Osteoblast (primary cell): ENCODE data around the gene MGA. TPM values are rescaled to one million over a fixed set of nuclear protein-coding genes. Genes with fewer than 3 reads are reported as not detected.

Experiments used
- DNase-seq: peaks from one replicate; pipeline ENCODE4 v3.0.0; 2011; ENCODE audit warnings: low spot score, mixed read lengths; ENCODE audit not compliant: insufficient read length; ENCODE audit errors: missing footprints
- H2AFZ ChIP-seq: 2 replicates; pipeline ENCODE4 v1.6.0; 2011; ENCODE audit warnings: mild to moderate bottlenecking, low read length
- H3K27ac ChIP-seq: 2 replicates; pipeline ENCODE4 v1.5.1; 2011; ENCODE audit warnings: mild to moderate bottlenecking, low read depth, low read length, moderate library complexity
- H3K27me3 ChIP-seq: 2 replicates; pipeline ENCODE4 v1.6.0; 2012; ENCODE audit warnings: mild to moderate bottlenecking, control low read depth, inconsistent platforms, low read length, moderate library complexity; ENCODE audit not compliant: insufficient read depth
- H3K36me3 ChIP-seq: 2 replicates; pipeline ENCODE4 v1.5.1; 2011; ENCODE audit warnings: mild to moderate bottlenecking, low read length, control low read depth, moderate library complexity; ENCODE audit not compliant: insufficient read depth
- H3K4me1 ChIP-seq: 2 replicates; pipeline ENCODE4 v1.5.1; 2011; ENCODE audit warnings: mild to moderate bottlenecking, low read length, control low read depth, moderate library complexity; ENCODE audit not compliant: insufficient read depth
- H3K4me2 ChIP-seq: 2 replicates; pipeline ENCODE4 v1.6.0; 2011; ENCODE audit warnings: mild to moderate bottlenecking, low read length; ENCODE audit not compliant: insufficient read depth
- H3K4me3 ChIP-seq: fragments of 200-600 bp; sonication (generic); 3 replicates; pipeline ENCODE4 v1.5.1; 2012; ENCODE audit warnings: mild to moderate bottlenecking, low read length, inconsistent platforms; ENCODE audit not compliant: insufficient read depth
- H3K79me2 ChIP-seq: 2 replicates; pipeline ENCODE4 v1.6.0; 2012; ENCODE audit warnings: mild to moderate bottlenecking, low read length, control low read depth, inconsistent platforms; ENCODE audit not compliant: insufficient read depth
- H3K9me3 ChIP-seq: 2 replicates; pipeline ENCODE4 v1.5.1; 2011; ENCODE audit warnings: low read depth, low read length, control low read depth
- H4K20me1 ChIP-seq: 2 replicates; pipeline ENCODE4 v1.6.0; 2012; ENCODE audit warnings: mild to moderate bottlenecking, low read length, control low read depth; ENCODE audit not compliant: insufficient read depth
- total RNA-seq: library from RNA; depleted of rRNA; stranded (reverse); fragments of >200 nt; gene quantifications from 2 replicates; pipeline ENCODE4 v1.2.3, GENCODE V29; 2012
- TF ChIP-seq, protein P1 (sequence below): IDR thresholded peaks from 2 replicates; pipeline ENCODE4 v1.5.1; 2011; ENCODE audit warnings: mild to moderate bottlenecking, low read depth, low read length, moderate library complexity; ENCODE audit errors: extremely low read depth

The MGA gene
- total RNA-seq, 1 donor: 40.2 TPM

DNA sequence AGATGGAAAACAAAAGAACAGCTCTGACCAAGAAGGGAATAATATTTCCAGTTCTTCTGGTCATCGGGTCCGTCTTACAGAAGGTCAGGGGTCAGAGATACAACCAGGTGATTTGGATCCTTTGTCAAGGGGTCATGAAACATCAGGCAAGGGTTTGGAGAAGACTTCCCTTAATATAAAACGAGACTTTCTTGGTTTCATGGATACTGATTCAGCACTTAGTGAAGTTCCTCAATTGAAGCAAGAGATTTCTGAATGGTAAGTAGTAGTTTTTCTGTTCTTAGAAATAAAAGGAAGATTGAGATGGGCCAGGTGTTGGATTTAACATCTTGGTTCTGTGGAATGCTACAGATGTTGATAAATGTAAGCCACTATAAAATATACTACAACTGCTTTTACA lies 9.5 kb downstream of the MGA start:
- Histone ChIP-seq H4K20me1 (peaks cover 38% of the 10 kb centered on the region), H3K27me3 (no peaks in the 10 kb centered on the region), H2AFZ (no peak overlapping the region), H3K79me2 (peaks cover 96% of the 10 kb centered on the region), H3K4me2 (no peak overlapping the region), H3K4me1 (peaks cover 13% of the 10 kb centered on the region), H3K27ac (no peak overlapping the region), H3K36me3 (no peaks in the 10 kb centered on the region), H3K9me3 (no peaks in the 10 kb centered on the region), H3K4me3 (no peak overlapping the region)
- TF ChIP-seq, protein P1, sequence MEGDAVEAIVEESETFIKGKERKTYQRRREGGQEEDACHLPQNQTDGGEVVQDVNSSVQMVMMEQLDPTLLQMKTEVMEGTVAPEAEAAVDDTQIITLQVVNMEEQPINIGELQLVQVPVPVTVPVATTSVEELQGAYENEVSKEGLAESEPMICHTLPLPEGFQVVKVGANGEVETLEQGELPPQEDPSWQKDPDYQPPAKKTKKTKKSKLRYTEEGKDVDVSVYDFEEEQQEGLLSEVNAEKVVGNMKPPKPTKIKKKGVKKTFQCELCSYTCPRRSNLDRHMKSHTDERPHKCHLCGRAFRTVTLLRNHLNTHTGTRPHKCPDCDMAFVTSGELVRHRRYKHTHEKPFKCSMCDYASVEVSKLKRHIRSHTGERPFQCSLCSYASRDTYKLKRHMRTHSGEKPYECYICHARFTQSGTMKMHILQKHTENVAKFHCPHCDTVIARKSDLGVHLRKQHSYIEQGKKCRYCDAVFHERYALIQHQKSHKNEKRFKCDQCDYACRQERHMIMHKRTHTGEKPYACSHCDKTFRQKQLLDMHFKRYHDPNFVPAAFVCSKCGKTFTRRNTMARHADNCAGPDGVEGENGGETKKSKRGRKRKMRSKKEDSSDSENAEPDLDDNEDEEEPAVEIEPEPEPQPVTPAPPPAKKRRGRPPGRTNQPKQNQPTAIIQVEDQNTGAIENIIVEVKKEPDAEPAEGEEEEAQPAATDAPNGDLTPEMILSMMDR: no peak
- DNase-seq: no peak

DNA sequence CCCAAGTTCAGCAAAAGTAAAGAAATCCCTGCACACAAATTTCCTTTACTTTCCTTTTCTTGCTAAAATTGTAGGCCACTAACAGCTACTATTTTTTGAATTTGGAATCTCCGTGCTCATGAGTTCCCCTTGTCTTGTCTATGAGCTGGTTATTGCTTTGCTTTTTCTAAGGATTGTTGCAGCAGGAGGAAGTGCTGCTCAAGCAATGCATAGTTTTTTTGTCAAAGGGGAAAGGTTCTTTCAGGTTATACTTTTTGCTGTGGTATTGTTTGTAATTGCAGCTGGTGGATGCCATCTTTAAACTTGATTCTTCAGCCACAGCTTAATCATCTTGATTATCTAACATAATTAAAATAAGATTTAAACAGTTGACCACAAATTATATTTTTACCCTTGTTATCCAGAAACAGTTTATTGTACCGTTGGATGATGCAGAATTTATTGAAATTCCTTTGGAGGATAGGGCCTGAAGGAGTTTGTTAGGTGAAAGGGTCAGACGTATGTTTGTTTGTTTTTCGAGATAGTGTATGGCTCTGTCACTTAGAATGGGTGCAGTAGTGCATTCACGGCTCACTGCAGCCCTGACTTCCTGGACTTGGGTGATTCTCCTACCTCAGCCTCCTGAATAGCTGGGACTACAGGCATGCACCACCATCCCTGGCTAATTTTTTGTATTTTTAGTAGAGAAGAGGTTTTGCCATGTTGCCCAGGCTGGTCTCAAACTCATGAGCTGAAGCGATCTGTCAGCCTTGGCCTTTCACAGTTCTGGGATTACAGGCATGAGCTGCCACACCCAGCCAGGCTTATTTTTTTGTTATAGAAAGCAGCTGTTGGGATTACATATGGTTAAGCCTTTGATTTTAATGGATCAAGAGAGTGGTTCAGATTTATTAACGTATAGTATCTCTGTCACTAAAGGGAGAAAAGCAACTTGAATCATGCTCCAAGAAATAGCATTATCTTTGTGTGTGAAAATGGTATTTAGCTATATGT lies 11.7 kb downstream of the MGA start:
- peaks cover 96% of the 10 kb centered on the region for H3K79me2 ChIP-seq
- H3K27ac ChIP-seq: no peak overlapping the region
- no peak overlapping the region for H3K4me3 ChIP-seq
- no peaks in the 10 kb centered on the region for H3K27me3 ChIP-seq
- H3K4me1 ChIP-seq: peaks cover 2% of the 10 kb centered on the region
- TF ChIP-seq, protein P1: no peak
- H3K4me2 ChIP-seq: no peak overlapping the region
- no peaks in the 10 kb centered on the region for H3K9me3 ChIP-seq
- no peak for DNase-seq
- no peaks in the 10 kb centered on the region for H3K36me3 ChIP-seq
- peaks cover 30% of the 10 kb centered on the region for H4K20me1 ChIP-seq
- no peak overlapping the region for H2AFZ ChIP-seq

DNA sequence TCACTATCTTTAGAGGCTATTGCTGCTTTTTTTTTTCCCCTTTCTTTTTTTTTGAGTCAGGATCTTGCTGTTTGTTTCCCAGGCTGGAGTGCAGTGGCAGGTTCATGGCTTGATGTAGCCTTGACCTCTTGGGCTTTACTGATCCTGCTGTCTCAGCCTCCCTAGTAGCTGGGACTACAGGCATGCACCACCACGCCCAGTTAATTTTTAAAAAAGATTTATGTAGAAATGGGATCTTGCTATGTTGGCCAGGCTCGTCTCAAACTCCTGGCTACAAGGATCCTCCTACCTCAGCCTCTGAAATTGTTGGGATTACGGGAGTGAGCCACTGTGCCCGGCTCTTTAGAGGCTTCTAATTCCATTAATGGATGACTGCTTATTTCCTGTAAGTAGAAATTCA lies 15.1 kb downstream of the MGA start:
- Histone ChIP-seq H3K79me2 (peaks cover 98% of the 10 kb centered on the region), H3K27ac (no peak overlapping the region), H3K36me3 (peaks cover 4% of the 10 kb centered on the region), H4K20me1 (peaks cover 22% of the 10 kb centered on the region), H3K4me2 (no peak overlapping the region), H3K4me3 (no peak overlapping the region), H3K4me1 (no peaks in the 10 kb centered on the region), H3K9me3 (no peaks in the 10 kb centered on the region), H3K27me3 (no peaks in the 10 kb centered on the region), H2AFZ (no peak overlapping the region)
- TF ChIP-seq, protein P1: no peak
- DNase-seq: no peak

DNA sequence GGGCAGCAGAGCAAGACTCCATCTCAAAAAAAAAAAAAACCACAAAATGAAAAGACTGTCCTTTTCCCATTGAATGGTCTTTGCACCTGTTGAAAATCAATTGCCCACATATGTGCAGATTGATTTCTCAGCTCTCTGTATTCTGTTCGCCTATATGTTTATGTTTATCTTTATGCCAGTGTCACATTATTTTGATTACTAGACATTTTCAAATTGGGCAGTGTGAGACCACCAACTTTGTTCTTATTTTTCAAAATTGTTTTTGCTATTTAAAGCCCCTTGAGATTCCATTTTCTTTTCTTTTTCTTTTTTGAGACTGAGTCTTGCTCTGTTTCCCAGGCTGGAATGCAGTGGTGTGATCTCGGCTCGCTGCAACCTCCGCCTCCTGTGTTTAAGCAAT lies 18.5 kb downstream of the MGA start:
- H3K27me3 ChIP-seq: no peaks in the 10 kb centered on the region
- H3K27ac ChIP-seq: no peak overlapping the region
- no peaks in the 10 kb centered on the region for H3K4me1 ChIP-seq
- H3K4me3 ChIP-seq: no peak overlapping the region
- H3K79me2 ChIP-seq: peaks cover 98% of the 10 kb centered on the region
- no peak overlapping the region for H2AFZ ChIP-seq
- peaks cover 19% of the 10 kb centered on the region for H4K20me1 ChIP-seq
- no peak overlapping the region for H3K4me2 ChIP-seq
- DNase-seq: no peak
- H3K9me3 ChIP-seq: no peaks in the 10 kb centered on the region
- TF ChIP-seq, protein P1: no peak
- H3K36me3 ChIP-seq: peaks cover 4% of the 10 kb centered on the region
